ENCODE data around the gene SEMA6D. TPM values are rescaled to one million over a fixed set of nuclear protein-coding genes. Genes with fewer than 3 reads are reported as not detected.

The SEMA6D gene
- total RNA-seq, 1 donor from 2014 or later: 2.6 TPM

DNA sequence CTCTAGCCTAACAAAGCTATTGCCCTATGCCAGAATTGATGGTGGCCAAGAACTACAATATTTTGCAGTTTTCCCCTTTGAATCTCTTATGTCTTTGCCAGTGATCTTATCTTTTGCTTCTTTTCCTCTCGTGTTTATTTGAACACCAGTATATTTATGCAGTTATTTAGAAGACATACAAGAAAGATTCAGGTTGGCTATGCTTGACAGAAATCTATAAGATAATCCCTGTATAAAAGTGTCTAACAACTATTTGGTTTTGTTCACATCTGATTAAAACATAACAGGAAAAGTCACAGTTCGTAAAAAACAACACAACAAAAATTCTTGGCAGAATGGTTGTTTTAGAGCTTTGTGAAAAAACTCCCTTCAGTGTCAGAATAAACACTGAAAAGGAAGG, 63.7 kb downstream of the SEMA6D start:
- no peak for TF ChIP-seq CTCF (IDR thresholded peaks at IDR 0.05; ENCODE audit: insufficient read depth, low read length, severe bottlenecking)
- FAIRE-seq (no peak), DNase-seq (ENCODE audit: low read depth) (no peak)
- Histone ChIP-seq H3K36me3 (ENCODE audit: control insufficient read depth, insufficient read depth, low read length) (no peaks in the 10 kb centered on the region), H3K27me3 (ENCODE audit: control insufficient read depth, insufficient read depth, low read length) (no peaks in the 10 kb centered on the region), H3K4me3 (ENCODE audit: low read depth, low read length) (no peak overlapping the region)

DNA sequence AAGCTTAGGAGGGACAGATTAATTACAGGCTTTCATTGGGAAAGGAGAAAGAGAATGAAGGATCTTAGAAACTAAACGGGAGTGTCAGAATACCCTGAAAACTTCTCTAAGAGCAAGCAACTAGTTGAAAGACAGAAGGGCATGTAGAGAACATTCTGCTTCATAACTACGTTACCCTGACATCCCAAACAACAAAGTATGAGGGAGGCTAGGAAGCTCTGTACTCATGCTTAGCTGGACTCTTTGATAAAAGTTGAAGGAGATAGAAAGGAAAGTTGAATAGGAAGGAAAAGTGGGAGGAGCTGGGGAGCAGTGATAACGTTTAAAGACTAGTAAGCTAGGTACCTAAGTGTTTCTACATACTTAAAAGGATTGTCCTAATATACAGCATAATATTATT, 64.2 kb downstream of the SEMA6D start:
- FAIRE-seq: no peak
- no peak for TF ChIP-seq CTCF (IDR thresholded peaks at IDR 0.05; ENCODE audit: insufficient read depth, low read length, severe bottlenecking)
- Histone ChIP-seq H3K36me3 (ENCODE audit: control insufficient read depth, insufficient read depth, low read length) (no peaks in the 10 kb centered on the region), H3K27me3 (ENCODE audit: control insufficient read depth, insufficient read depth, low read length) (no peaks in the 10 kb centered on the region), H3K4me3 (ENCODE audit: low read depth, low read length) (no peak overlapping the region)
- no peak for DNase-seq (ENCODE audit: low read depth)

GRCh38 chr15:47784820-47785219, 67.5 kb downstream of the SEMA6D start:
- FAIRE-seq: no peak
- no peak for DNase-seq (ENCODE audit: low read depth)
- H3K36me3 ChIP-seq (ENCODE audit: control insufficient read depth, insufficient read depth, low read length): no peaks in the 10 kb centered on the region
- no peaks in the 10 kb centered on the region for H3K27me3 ChIP-seq (ENCODE audit: control insufficient read depth, insufficient read depth, low read length)
- H3K4me3 ChIP-seq (ENCODE audit: low read depth, low read length): no peak overlapping the region
- TF ChIP-seq CTCF (IDR thresholded peaks at IDR 0.05; ENCODE audit: insufficient read depth, low read length, severe bottlenecking): no peak

DNA sequence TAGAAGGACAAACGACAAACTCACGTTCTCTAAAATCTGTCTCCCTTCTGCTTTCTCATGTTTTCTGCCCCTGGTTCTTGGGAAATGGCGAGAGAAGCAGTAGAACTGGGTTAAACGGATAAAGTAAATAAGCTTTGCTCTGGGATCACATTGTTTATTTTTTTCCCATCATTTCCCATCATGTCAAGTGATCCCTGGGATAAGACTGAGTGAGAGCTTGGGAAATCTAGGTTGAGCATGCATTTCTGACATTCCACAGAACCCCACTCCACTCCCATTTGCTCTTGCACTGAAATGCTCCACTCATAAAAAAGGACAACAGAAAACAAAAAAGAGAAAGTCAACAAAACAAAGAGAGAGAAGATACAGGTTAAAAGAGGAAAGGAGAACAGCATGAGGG, 69.1 kb downstream of the SEMA6D start:
- Histone ChIP-seq H3K27me3 (ENCODE audit: control insufficient read depth, insufficient read depth, low read length) (no peaks in the 10 kb centered on the region), H3K36me3 (ENCODE audit: control insufficient read depth, insufficient read depth, low read length) (no peaks in the 10 kb centered on the region), H3K4me3 (ENCODE audit: low read depth, low read length) (no peak overlapping the region)
- no peak for TF ChIP-seq CTCF (IDR thresholded peaks at IDR 0.05; ENCODE audit: insufficient read depth, low read length, severe bottlenecking)
- DNase-seq (ENCODE audit: low read depth) (no peak), FAIRE-seq (peak; percentile 47)

GRCh38 chr15:47787875-47788274, 70.6 kb downstream of the SEMA6D start:
- no peak overlapping the region for H3K4me3 ChIP-seq (ENCODE audit: low read depth, low read length)
- no peak for TF ChIP-seq CTCF (IDR thresholded peaks at IDR 0.05; ENCODE audit: insufficient read depth, low read length, severe bottlenecking)
- DNase-seq (ENCODE audit: low read depth) (no peak), FAIRE-seq (no peak)
- no peaks in the 10 kb centered on the region for H3K36me3 ChIP-seq (ENCODE audit: control insufficient read depth, insufficient read depth, low read length)
- no peaks in the 10 kb centered on the region for H3K27me3 ChIP-seq (ENCODE audit: control insufficient read depth, insufficient read depth, low read length)

GRCh38 chr15:47788685-47789084, 71.4 kb downstream of the SEMA6D start:
- no peak for DNase-seq (ENCODE audit: low read depth)
- Histone ChIP-seq H3K27me3 (ENCODE audit: control insufficient read depth, insufficient read depth, low read length) (no peaks in the 10 kb centered on the region), H3K4me3 (ENCODE audit: low read depth, low read length) (no peak overlapping the region), H3K36me3 (ENCODE audit: control insufficient read depth, insufficient read depth, low read length) (no peaks in the 10 kb centered on the region)
- no peak for TF ChIP-seq CTCF (IDR thresholded peaks at IDR 0.05; ENCODE audit: insufficient read depth, low read length, severe bottlenecking)
- peak; percentile 23 for FAIRE-seq

Measured in bronchial epithelial cell (primary cell).